Neuronal stem cell (in vitro differentiated cells): Measurements from ENCODE around the gene BAG3.

ENCODE experiments used
- DNase-seq: peaks from one replicate; pipeline ENCODE4 v3.0.0-alpha.2; 2013; ENCODE audit warnings: low spot score
- H2AFZ ChIP-seq: one replicate; pipeline ENCODE4 v1.6.1; 2013; ENCODE audit warnings: mild to moderate bottlenecking, low read length, inconsistent platforms
- H2AK5ac ChIP-seq: 2 replicates; pipeline ENCODE4 v1.6.1; 2013; ENCODE audit warnings: low read depth, mild to moderate bottlenecking, inconsistent platforms, low read length, moderate library complexity, mixed read lengths
- H2BK120ac ChIP-seq: 2 replicates; pipeline ENCODE4 v1.6.1; 2013; ENCODE audit warnings: low read depth, mild to moderate bottlenecking, inconsistent platforms, low read length, moderate library complexity, mixed read lengths
- H2BK12ac ChIP-seq: one replicate; pipeline ENCODE4 v1.6.1; 2013; ENCODE audit warnings: low read length, inconsistent platforms
- H2BK15ac ChIP-seq: 2 replicates; pipeline ENCODE4 v1.6.1; 2013; ENCODE audit warnings: mild to moderate bottlenecking, low read length, inconsistent platforms, mixed read lengths
- H2BK5ac ChIP-seq: one replicate; pipeline ENCODE4 v1.6.1; 2013; ENCODE audit warnings: inconsistent platforms, mild to moderate bottlenecking, low read length, moderate library complexity
- H3K14ac ChIP-seq: one replicate; pipeline ENCODE4 v1.6.1; 2013; ENCODE audit warnings: low read length, inconsistent platforms
- H3K18ac ChIP-seq: 2 replicates; pipeline ENCODE4 v1.6.1; 2013; ENCODE audit warnings: low read length, inconsistent platforms
- H3K23ac ChIP-seq: 2 replicates; pipeline ENCODE4 v1.6.1; 2013; ENCODE audit warnings: low read depth, mild to moderate bottlenecking, mixed read lengths, low read length, inconsistent platforms; ENCODE audit not compliant: poor library complexity
- H3K27ac ChIP-seq: replicated peaks from 3 replicates; pipeline ENCODE4 v1.5.1; 2013; ENCODE audit warnings: low read length, inconsistent platforms
- H3K27me3 ChIP-seq, 3 experiments: 2 replicates each; pipeline ENCODE4 v1.6.1; 2013; ENCODE audit warnings: low read length in 3 of 3, mild to moderate bottlenecking in 2 of 3, inconsistent platforms in 1 of 3, low read depth in 1 of 3, mixed read lengths in 1 of 3, moderate library complexity in 1 of 3; ENCODE audit not compliant: control insufficient read depth in 3 of 3, insufficient read depth in 3 of 3
- H3K36me3 ChIP-seq, 2 donors: replicated peaks in 1 of 2; 2 replicates each; pipeline ENCODE4 v1.6.1; 2013; ENCODE audit warnings: low read length in 2 of 2; ENCODE audit not compliant: control insufficient read depth in 2 of 2, insufficient read depth in 2 of 2
- H3K4ac ChIP-seq: 2 replicates; pipeline ENCODE4 v1.6.1; 2013; ENCODE audit warnings: inconsistent platforms, mild to moderate bottlenecking, low read length, moderate library complexity
- H3K4me1 ChIP-seq, 2 donors: 1 replicate in 1 of 2; 2 replicates in 1 of 2; pipeline ENCODE4 v1.6.1; 2013; ENCODE audit warnings: low read length in 2 of 2, low read depth in 1 of 2; ENCODE audit not compliant: control insufficient read depth in 2 of 2, insufficient read depth in 1 of 2
- H3K4me2 ChIP-seq: one replicate; pipeline ENCODE4 v1.6.1; 2013; ENCODE audit warnings: mild to moderate bottlenecking, low read length, inconsistent platforms; ENCODE audit not compliant: insufficient read depth, poor library complexity, severe bottlenecking
- H3K4me3 ChIP-seq, 2 donors: 2 replicates each; pipeline ENCODE4 v1.5.1; 2013; ENCODE audit warnings: low read length in 2 of 2, mild to moderate bottlenecking in 2 of 2, inconsistent platforms in 1 of 2, moderate library complexity in 1 of 2
- H3K79me1 ChIP-seq: one replicate; pipeline ENCODE4 v1.6.1; 2013; ENCODE audit warnings: low read depth, mild to moderate bottlenecking, inconsistent platforms, low read length, moderate library complexity
- H3K9ac ChIP-seq: one replicate; pipeline ENCODE4 v1.6.1; 2013; ENCODE audit warnings: mild to moderate bottlenecking, low read depth, low read length, inconsistent platforms; ENCODE audit not compliant: poor library complexity
- H3K9me3 ChIP-seq, 2 donors: replicated peaks in 1 of 2; 2 replicates each; pipeline versions ENCODE3 to v1.6.1; 2013; ENCODE audit warnings: low read length in 2 of 2, mild to moderate bottlenecking in 2 of 2, inconsistent platforms in 1 of 2, low read depth in 1 of 2, mixed read lengths in 1 of 2, moderate library complexity in 1 of 2; ENCODE audit not compliant: control insufficient read depth in 2 of 2, insufficient read depth in 1 of 2
- H4K8ac ChIP-seq: one replicate; pipeline ENCODE4 v1.6.1; 2013; ENCODE audit warnings: low read depth, mild to moderate bottlenecking, inconsistent platforms, low read length, moderate library complexity
- H4K91ac ChIP-seq: one replicate; pipeline ENCODE4 v1.6.1; 2013; ENCODE audit warnings: low read length, low read depth, mild to moderate bottlenecking, inconsistent platforms; ENCODE audit not compliant: poor library complexity
- whole genome bisulfite sequencing, 2 donors: extraction: QIAGEN DNeasy Blood & Tissue Kit; methylation state at CpG; one replicate each; pipeline ENCODE4 v1.1.7; 2013; ENCODE audit warnings: missing lambda C conversion rate in 2 of 2, mixed read lengths in 1 of 2; ENCODE audit not compliant: insufficient read length in 2 of 2, insufficient replicate concordance in 1 of 2; ENCODE audit errors: extremely low coverage in 2 of 2; 5-methylcytosine and 5-hydroxymethylcytosine counted together

BAG3 gene

DNA sequence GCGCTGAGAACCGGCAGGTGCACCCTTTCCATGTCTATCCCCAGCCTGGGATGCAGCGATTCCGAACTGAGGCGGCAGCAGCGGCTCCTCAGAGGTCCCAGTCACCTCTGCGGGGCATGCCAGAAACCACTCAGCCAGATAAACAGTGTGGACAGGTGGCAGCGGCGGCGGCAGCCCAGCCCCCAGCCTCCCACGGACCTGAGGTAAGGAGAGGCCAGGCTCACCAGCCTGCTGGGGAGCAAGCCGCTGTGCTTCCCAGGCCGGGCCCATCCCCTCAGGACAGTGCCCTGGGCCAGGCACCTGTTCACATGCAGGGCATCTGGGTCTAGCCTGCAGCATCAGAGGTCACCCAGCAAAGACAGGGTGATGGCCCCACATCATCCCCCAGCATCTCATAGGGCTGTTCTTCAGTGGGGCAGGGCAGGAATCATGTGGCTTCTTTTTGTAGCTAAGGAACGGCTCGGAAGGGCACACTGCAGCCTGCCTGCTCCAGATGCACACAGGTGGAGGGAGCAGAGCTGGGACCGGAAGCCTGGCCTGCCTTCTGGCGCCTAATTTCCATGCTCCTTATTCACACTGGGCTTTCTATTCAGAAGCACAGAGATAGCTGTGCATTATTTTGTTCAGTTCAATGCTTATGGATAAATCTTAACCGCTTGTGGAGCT lies 18.9 kb downstream of the BAG3 start:
- no peak overlapping the region for H3K14ac ChIP-seq
- H3K4me2 ChIP-seq, result no peak overlapping the region
- H3K36me3 ChIP-seq, result peaks cover 22 to 62% of the 10 kb centered on the region in 2 donors
- H3K79me1 ChIP-seq, result peaks cover 2% of the 10 kb centered on the region
- no peak overlapping the region for H3K4me3 ChIP-seq
- no peak overlapping the region for H3K18ac ChIP-seq
- no CpG with 5 or more reads among the region's 18 CpGs for WGBS, 2 donors
- H4K91ac ChIP-seq, result no peak overlapping the region
- no peak overlapping the region for H2BK5ac ChIP-seq
- H3K27me3 ChIP-seq, result no peaks in the 10 kb centered on the region
- H2BK15ac ChIP-seq, result no peak overlapping the region
- H3K9ac ChIP-seq, result peak overlapping the region; percentile 64
- H3K27ac ChIP-seq, result no peak overlapping the region
- no peaks in the 10 kb centered on the region for H3K9me3 ChIP-seq
- peaks cover 19 to 22% of the 10 kb centered on the region in 2 donors for H3K4me1 ChIP-seq
- H3K23ac ChIP-seq, result no peak overlapping the region
- no peak overlapping the region for H3K4ac ChIP-seq
- H2BK12ac ChIP-seq, result no peak overlapping the region
- H2AFZ ChIP-seq, result no peak overlapping the region
- DNase-seq, result no peak
- H4K8ac ChIP-seq, result no peak overlapping the region
- H2AK5ac ChIP-seq, result no peak overlapping the region
- H2BK120ac ChIP-seq, result no peak overlapping the region

DNA sequence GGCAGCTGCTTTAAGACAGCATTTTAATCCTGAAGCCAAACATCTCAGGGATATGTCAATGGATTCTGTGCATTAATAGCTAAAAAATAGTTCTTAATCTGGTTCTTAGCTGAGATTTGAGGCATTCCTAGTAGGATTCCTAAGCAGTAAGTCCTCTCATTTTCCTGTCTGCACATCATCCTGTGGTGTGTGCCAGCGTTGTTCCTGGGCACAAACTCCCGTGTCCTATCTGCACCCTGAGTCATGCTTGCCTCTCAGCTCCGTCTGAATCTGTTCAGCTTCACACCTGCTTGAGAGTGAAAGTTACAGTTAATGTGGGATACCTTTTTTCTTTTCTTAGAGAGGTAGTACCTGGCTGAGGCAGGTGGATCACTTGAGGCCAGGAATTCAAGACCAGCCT lies 19.5 kb downstream of the BAG3 start:
- H3K36me3 ChIP-seq, result peaks cover 22 to 66% of the 10 kb centered on the region in 2 donors
- no peak overlapping the region for H3K9ac ChIP-seq

DNA sequence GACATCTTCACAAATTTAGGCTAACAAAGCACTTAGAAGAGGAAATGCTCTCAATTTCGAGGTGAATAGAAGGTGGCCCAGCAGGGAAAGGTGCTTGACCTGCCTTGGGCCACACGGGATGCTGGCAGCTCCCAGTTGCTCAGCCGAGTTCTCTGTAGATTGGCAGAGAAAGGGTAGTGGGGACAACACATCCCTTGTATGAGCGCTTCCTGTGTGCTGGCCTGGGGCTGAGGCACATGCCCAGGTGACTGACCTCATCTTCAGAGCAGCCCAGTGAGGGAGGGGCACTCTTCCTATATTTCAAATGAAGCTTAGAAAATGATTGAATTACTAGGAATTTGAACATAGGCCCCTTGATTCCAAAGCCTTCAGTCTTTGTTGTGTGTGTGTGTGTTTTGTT lies 20.2 kb downstream of the BAG3 start:
- Histone ChIP-seq H2BK120ac (no peak overlapping the region), H3K4me3 (no peak overlapping the region), H3K79me1 (peaks cover 2% of the 10 kb centered on the region), H2BK15ac (no peak overlapping the region), H2BK5ac (no peak overlapping the region), H3K27me3 (no peaks in the 10 kb centered on the region), H2BK12ac (no peak overlapping the region), H3K23ac (no peak overlapping the region), H3K27ac (no peak overlapping the region), H3K14ac (no peak overlapping the region), H3K36me3 (peaks cover 23 to 72% of the 10 kb centered on the region in 2 donors), H3K4me2 (no peak overlapping the region), H4K91ac (no peak overlapping the region), H3K9ac (no peak overlapping the region), H3K18ac (no peak overlapping the region), H3K4ac (no peak overlapping the region), H3K9me3 (no peaks in the 10 kb centered on the region), H3K4me1 (peaks cover 15 to 16% of the 10 kb centered on the region in 2 donors), H4K8ac (no peak overlapping the region), H2AK5ac (no peak overlapping the region), H2AFZ (no peak overlapping the region)
- no CpG with 5 or more reads among the region's 4 CpGs for WGBS, 2 donors
- DNase-seq, result no peak

More for the DNA sequence above, 19.5 kb downstream of the BAG3 start:
- no peak overlapping the region for H2BK120ac ChIP-seq
- no CpG with 5 or more reads among the region's 3 CpGs for WGBS, 2 donors
- DNase-seq, result no peak
- no peak overlapping the region for H3K4me3 ChIP-seq
- H4K8ac ChIP-seq, result no peak overlapping the region
- H2BK15ac ChIP-seq, result no peak overlapping the region
- H3K27me3 ChIP-seq, result no peaks in the 10 kb centered on the region
- no peak overlapping the region for H3K4ac ChIP-seq
- H3K9me3 ChIP-seq, result no peaks in the 10 kb centered on the region
- no peak overlapping the region for H4K91ac ChIP-seq
- H3K18ac ChIP-seq, result no peak overlapping the region
- H2AK5ac ChIP-seq, result no peak overlapping the region
- no peak overlapping the region for H3K14ac ChIP-seq
- H3K4me2 ChIP-seq, result no peak overlapping the region
- H2AFZ ChIP-seq, result no peak overlapping the region
- peaks cover 2% of the 10 kb centered on the region for H3K79me1 ChIP-seq
- peaks cover 19 to 22% of the 10 kb centered on the region in 2 donors for H3K4me1 ChIP-seq
- H2BK12ac ChIP-seq, result no peak overlapping the region
- H2BK5ac ChIP-seq, result no peak overlapping the region
- no peak overlapping the region for H3K23ac ChIP-seq
- H3K27ac ChIP-seq, result no peak overlapping the region

DNA sequence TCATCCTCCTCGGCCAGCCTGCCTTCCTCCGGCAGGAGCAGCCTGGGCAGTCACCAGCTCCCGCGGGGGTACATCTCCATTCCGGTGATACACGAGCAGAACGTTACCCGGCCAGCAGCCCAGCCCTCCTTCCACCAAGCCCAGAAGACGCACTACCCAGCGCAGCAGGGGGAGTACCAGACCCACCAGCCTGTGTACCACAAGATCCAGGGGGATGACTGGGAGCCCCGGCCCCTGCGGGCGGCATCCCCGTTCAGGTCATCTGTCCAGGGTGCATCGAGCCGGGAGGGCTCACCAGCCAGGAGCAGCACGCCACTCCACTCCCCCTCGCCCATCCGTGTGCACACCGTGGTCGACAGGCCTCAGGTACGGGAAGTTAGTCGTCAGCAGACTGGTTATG lies 21.1 kb downstream of the BAG3 start:
- Histone ChIP-seq H3K27me3 (no peaks in the 10 kb centered on the region), H3K4me2 (no peak overlapping the region), H3K27ac (no peak overlapping the region), H2AK5ac (no peak overlapping the region), H2BK5ac (no peak overlapping the region), H3K36me3 (peaks cover 30 to 81% of the 10 kb centered on the region in 2 donors), H2BK120ac (no peak overlapping the region), H4K8ac (no peak overlapping the region), H2AFZ (no peak overlapping the region), H3K4me3 (no peak overlapping the region), H3K4me1 (peaks cover 13% of the 10 kb centered on the region in 2 donors), H2BK15ac (no peak overlapping the region), H3K79me1 (peaks cover 2% of the 10 kb centered on the region), H3K18ac (peak overlapping the region; percentile 36), H4K91ac (no peak overlapping the region), H3K14ac (no peak overlapping the region), H3K9ac (no peak overlapping the region), H2BK12ac (no peak overlapping the region), H3K9me3 (no peaks in the 10 kb centered on the region), H3K4ac (no peak overlapping the region), H3K23ac (peak overlapping the region; percentile 50)
- no peak for DNase-seq
- no CpG with 5 or more reads among the region's 23 CpGs for WGBS, 2 donors
